Kidney glomerular epithelial cell (primary cell): Measurements from ENCODE around the gene NCKAP1.

Experiments used
- DNase-seq: peaks from one replicate; lab custom pipeline; 2025; lab: John Stamatoyannopoulos, UW

NCKAP1 gene

DNA sequence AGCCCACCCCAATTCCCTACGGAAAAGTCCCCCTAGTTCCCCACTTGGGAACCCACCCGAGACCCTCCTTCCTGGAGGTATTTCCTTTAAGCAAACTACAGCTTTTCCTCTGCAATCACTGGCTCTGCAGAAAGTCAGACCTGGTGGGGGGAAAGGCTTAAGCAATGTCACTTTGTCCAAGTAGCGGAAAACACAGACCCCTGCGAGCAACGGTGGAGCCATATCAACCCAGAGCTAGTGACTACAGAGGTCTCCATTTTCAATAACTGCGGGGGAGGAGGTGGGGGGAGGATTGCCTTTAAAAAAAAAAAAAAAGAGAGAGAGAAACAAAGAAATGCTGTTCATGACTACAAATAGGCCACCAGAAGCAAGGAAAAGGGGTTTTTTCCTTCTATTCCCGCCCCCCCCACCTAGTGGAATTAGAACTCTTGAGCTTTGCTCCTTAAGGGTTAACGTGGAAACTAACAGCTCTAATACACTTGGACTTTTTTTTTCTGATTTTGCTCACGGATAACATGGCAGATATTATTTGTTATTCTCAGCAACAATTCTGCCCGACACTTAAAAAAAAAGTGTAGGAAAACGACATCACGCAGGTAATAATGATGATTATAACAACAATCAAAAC is 170.7 kb downstream of the NCKAP1 start:
- DNase-seq: no peak

DNA sequence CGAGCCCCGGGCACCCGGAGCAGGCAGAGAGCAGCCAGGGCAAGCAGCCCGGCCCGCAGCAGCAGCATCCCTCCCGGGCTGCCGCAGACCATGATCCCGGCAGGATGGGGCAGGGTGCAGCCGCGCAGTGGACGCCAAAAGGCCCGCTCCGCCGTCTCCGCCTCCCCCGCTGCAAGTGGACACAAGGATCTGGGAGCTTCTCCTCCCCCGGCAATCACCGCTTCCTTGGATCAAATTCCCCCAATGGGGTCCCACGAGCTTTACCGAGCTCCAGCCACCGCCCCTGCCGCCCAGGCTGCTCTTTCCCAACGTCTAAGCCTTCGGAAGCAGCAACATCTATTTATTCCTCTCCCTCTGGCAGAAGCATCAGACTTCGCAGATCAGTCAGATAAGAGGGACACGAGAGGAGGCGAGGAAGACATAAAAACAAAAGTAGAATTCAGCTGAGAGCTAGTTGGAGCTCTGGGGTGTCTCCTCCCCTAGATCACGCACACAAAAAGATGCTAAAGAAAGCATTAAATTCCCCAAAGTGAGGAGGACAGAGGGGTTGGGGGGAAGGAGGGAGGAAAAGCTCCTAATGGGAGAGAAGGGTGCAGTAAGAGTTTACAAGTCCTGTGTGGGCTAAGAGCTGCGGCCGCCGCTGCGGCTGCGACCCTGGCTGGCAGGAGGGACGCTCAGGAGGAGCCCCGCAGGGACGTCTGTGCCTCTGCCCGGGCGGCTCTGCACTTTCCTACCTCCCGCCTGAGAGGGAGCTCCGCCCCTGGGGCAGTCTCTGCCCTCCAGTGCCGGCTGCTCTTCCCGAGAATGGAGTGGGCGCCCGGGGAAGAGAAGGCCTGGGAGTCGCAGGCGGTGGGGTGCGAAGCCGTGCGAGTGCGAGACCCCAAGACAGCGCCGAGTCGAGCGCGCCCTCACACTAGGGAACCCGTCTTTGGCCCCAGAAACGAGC is 171.5 kb downstream of the NCKAP1 start, which contains the start of gene FRZB:
Gene FRZB, minus strand, starts transcription at position 177 of the 946 bp plus-strand sequence. Its CDS starts 85 bp downstream, at position 92.
- no peak for DNase-seq

GRCh38 chr2:182866095-182866460 is 172.2 kb downstream of the NCKAP1 start:
- DNase-seq: no peak

- no peak for DNase-seq
Observed at GRCh38 chr2:182864949-182865570, 173.2 kb downstream of the NCKAP1 start.

DNA sequence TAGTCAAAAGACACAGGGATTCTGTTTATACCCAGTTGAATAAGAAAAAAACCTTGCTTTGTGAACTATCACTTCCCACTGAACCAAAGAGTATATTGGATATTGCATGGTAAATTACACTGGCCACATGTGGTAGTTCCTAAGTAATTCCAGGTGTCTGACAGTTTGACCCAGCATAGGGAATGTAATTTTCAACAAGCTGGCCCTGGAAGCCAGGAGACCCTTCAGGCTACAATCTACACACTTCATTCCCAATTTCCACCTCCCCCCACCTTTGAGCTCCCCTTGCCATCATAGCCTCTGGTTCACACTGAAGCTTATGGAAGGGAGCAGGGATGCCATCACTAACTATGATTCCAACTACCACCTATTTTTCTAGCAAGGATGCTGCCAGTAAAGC is 174.6 kb downstream of the NCKAP1 start:
- no peak for DNase-seq

- DNase-seq: no peak
Observed at GRCh38 chr2:182862091-182862490, 176.2 kb downstream of the NCKAP1 start.

GRCh38 chr2:182860858-182861257 is 177.4 kb downstream of the NCKAP1 start:
- no peak for DNase-seq
